SK-N-MC (cell line): ENCODE data around the gene KRTAP5-8.

Source experiments
- DNase-seq: peaks from one replicate; pipeline ENCODE4 v3.0.0-alpha.2; 2011; ENCODE audit warnings: low read depth, low spot score
- H3K27ac ChIP-seq: fragments of 200-600 bp; sonication (generic); 2 replicates; pipeline ENCODE4 v1.5.1; 2016; ENCODE audit warnings: mixed run types
- H3K36me3 ChIP-seq: fragments of 200-600 bp; sonication (generic); 2 replicates; pipeline ENCODE4 v1.6.1; 2017; ENCODE audit warnings: antibody characterized with exemption, low read length, mixed read lengths; ENCODE audit not compliant: insufficient read depth
- H3K4me3 ChIP-seq: fragments of 200-600 bp; sonication (generic); 2 replicates; pipeline ENCODE4 v1.5.1; 2016
- H3K9ac ChIP-seq: fragments of 200-600 bp; sonication (generic); 2 replicates; pipeline ENCODE4 v1.8.0; 2017; ENCODE audit warnings: mixed run types, mixed read lengths; ENCODE audit not compliant: insufficient read length
- H3K9me3 ChIP-seq: fragments of 200-600 bp; sonication (generic); 2 replicates; pipeline ENCODE4 v1.6.1; 2017; ENCODE audit warnings: low read depth, mild to moderate bottlenecking, antibody characterized with exemption, low read length, moderate library complexity, mixed read lengths
- EZH2 ChIP-seq: fragments of 200-600 bp; sonication (generic); IDR thresholded peaks from one replicate; pipeline ENCODE4 v1.6.1; 2017; ENCODE audit warnings: antibody characterized with exemption
- FOXP2 ChIP-seq: optimal IDR thresholded peaks from 2 replicates; pipeline ENCODE3; 2011; ENCODE audit warnings: mild to moderate bottlenecking, moderate library complexity; ENCODE audit not compliant: insufficient read depth; ENCODE audit errors: extremely low read length, control extremely low read depth
- POLR2AphosphoS5 ChIP-seq: IDR thresholded peaks from 2 replicates; pipeline ENCODE4 v1.6.1; 2012; ENCODE audit warnings: mild to moderate bottlenecking, low read depth, low read length, borderline replicate concordance

The KRTAP5-8 gene

DNA sequence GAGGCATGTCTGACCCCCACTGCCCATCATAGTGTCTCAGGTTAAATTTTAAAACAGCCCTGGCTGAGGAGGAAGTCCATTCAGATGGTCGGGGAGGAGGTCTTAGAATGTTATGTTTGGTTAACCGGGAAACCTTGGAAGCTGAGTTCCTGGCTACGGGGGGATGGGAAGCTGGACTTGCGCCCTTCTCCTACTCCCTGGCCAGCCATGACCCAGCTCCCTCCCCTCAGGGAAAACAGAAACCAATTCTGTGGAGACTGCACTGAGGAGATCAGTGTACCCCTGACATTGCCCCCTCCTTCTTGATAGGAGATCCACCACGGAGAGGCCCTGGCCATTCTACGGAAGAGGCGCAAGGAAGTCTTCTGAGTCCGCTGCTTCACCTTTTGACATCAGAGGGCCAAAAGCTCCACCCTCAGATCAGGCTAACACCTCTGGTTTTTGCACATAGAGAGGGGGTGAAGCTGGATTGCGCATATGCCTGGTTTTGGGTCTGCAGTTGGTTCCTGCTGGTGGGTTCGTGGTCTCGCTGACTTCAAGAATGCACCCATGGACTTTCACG, 7.7 kb downstream of the KRTAP5-8 start:
- Histone ChIP-seq H3K9ac (no peak overlapping the region), H3K9me3 (no peaks in the 10 kb centered on the region), H3K36me3 (no peaks in the 10 kb centered on the region), H3K4me3 (no peak overlapping the region), H3K27ac (no peak overlapping the region)
- DNase-seq: no peak
- TF ChIP-seq FOXP2 (no peak), EZH2 (no peak), POLR2AphosphoS5 (no peak)

DNA sequence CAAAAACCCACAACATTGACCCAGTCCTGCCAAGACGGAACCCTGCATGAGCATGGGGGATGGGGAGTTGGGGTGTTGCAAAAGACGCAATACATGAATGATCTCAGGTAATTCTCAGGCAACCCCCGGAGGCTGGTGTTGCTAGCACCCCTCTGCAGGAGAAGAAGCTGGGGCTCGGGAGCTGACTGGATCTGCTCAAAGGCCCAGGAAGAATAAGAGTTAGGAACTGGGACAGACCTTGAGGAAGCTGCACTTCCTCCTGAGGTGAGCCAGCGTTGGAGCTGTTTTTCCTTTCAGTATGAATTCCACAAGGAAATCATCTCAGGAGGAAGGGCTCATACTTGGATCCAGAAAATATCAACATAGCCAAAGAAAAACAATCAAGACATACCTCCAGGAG, 10.3 kb downstream of the KRTAP5-8 start, which contains the start of gene KRTAP5-9:
Gene KRTAP5-9 (plus strand): TSS at position 301 of the 400 bp plus-strand sequence. CDS start 238 bp downstream, outside the sequence.
- Histone ChIP-seq H3K36me3 (no peaks in the 10 kb centered on the region), H3K27ac (no peak within 1 kb of the TSS)

DNA sequence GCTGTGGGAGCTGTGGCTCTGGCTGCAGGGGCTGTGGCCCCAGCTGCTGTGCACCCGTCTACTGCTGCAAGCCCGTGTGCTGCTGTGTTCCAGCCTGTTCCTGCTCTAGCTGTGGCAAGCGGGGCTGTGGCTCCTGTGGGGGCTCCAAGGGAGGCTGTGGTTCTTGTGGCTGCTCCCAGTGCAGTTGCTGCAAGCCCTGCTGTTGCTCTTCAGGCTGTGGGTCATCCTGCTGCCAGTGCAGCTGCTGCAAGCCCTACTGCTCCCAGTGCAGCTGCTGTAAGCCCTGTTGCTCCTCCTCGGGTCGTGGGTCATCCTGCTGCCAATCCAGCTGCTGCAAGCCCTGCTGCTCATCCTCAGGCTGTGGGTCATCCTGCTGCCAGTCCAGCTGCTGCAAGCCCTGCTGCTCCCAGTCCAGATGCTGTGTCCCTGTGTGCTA, 10.9 kb downstream of the KRTAP5-8 start:
- H3K4me3 ChIP-seq: no peak overlapping the region
- no peak overlapping the region for H3K27ac ChIP-seq
- H3K9ac ChIP-seq: no peak overlapping the region
- no peaks in the 10 kb centered on the region for H3K36me3 ChIP-seq
- DNase-seq: no peak
- TF ChIP-seq EZH2 (no peak), FOXP2 (no peak), POLR2AphosphoS5 (no peak)
- H3K9me3 ChIP-seq: no peaks in the 10 kb centered on the region

More for the DNA sequence above, 10.3 kb downstream of the KRTAP5-8 start, which contains the start of gene KRTAP5-9:
- Histone ChIP-seq H3K9ac (no peak within 1 kb of the TSS), H3K9me3 (no peaks in the 10 kb centered on the region), H3K4me3 (no peak within 1 kb of the TSS)
- TF ChIP-seq EZH2: no peak
- TF ChIP-seq FOXP2: no peak
- no peak for TF ChIP-seq POLR2AphosphoS5
- DNase-seq: no peak

DNA sequence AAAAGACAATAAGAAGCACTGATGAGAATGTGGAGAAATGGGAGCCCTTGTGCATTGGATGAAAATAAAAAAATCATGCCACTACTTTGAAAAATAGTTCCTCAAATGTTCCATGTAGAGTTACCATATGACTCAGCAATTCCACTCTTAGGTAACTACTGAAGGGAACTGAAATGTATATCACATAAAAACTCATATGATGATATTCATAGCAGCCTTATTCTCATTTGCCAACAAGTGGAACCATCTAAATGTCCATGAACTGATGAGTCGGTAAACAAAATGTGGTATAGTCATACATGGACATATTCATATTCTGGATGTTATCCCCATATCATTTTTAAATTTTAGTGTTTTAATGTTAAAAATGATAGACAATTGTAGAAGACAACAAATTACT, 13.9 kb downstream of the KRTAP5-8 start:
- Histone ChIP-seq H3K4me3 (no peak overlapping the region), H3K9me3 (no peaks in the 10 kb centered on the region), H3K36me3 (no peaks in the 10 kb centered on the region), H3K9ac (no peak overlapping the region), H3K27ac (no peak overlapping the region)
- no peak for DNase-seq
- no peak for TF ChIP-seq EZH2
- TF ChIP-seq FOXP2: no peak
- no peak for TF ChIP-seq POLR2AphosphoS5

DNA sequence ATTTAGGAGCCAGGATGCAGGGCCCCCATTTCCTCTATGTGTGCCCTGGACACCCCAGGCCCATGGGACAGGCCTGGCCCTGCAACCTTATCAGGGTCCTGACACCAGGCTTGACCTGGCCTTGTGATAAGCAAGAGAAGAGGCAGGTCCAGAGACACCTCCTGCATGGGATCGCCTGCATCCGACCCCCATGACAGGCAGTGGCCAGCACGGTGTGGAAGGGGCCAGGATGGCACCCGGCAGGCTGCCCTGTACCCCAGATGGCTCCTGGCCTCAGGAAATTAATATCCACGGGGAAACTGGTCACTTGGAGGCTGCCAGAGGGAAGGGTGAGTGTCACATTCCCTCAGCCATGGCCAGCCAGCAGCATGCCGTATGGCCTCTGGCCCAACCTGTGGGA, 17.2 kb downstream of the KRTAP5-8 start:
- no peaks in the 10 kb centered on the region for H3K9me3 ChIP-seq
- TF ChIP-seq EZH2 (no peak), FOXP2 (no peak), POLR2AphosphoS5 (no peak)
- DNase-seq: no peak
- H3K36me3 ChIP-seq: no peaks in the 10 kb centered on the region
- no peak overlapping the region for H3K27ac ChIP-seq
- no peak overlapping the region for H3K4me3 ChIP-seq
- no peak overlapping the region for H3K9ac ChIP-seq

DNA sequence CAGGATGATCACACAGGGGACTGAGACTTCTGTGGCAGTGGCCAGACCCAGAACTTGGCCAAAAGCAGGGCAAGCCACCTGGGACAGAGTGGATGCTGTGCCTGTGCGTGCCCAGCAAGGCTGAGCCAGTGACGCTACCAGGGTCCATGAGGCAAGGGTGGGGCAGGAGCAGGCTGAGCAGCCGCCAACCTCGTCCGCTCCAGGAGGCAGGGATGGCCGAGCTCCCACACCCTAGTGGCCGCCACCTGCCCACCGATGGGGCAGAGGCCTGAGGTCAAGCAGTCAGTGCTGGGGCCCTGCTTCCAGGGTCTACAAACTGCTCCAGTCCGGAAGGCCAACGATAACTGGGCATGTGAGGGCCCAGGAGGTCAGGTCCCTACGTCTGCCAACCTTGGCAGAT, 17.7 kb downstream of the KRTAP5-8 start:
- no peak for TF ChIP-seq FOXP2
- no peak for TF ChIP-seq POLR2AphosphoS5
- TF ChIP-seq EZH2: no peak
- Histone ChIP-seq H3K9ac (no peak overlapping the region), H3K27ac (no peak overlapping the region), H3K4me3 (no peak overlapping the region), H3K36me3 (no peaks in the 10 kb centered on the region), H3K9me3 (no peaks in the 10 kb centered on the region)
- no peak for DNase-seq

DNA sequence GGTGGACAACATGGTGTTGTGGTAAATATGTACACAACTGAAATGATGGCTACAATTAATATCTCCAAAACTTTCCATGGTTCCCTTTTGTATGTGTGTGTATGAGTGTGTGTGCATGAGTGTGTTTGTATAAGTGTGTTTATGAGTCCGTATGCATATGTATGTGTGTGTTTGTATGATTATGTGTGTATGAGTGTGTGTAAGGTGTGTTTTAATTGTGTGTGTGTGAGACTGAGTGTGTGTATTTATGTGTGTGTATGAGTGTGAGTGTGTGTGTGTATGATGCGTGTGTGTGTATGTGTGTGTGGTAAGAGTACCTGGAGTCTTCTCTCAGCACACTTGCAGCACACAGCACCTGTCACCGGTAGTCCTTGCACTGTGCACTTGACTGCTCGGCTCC, 18.2 kb downstream of the KRTAP5-8 start:
- Histone ChIP-seq H3K36me3 (no peaks in the 10 kb centered on the region), H3K4me3 (no peak overlapping the region), H3K9me3 (no peaks in the 10 kb centered on the region), H3K9ac (no peak overlapping the region), H3K27ac (no peak overlapping the region)
- DNase-seq: no peak
- TF ChIP-seq FOXP2: no peak

DNA sequence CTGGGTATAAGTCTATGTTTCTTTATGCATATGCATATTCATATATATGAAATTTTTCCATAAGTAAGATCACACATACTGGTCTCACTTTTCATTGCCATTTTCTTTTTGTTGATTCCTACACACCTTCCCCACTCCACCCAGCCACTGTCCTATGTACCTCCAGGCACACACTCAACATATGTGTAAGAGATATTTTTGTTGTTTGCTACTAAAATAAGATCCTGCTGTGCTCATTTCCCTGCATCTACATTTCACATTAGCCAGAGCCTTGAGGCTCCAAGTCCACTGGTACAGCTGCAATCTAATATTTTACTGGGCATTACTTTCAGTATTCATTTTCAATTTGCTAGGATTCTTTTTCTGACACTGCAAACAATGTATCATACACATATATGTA, 19.4 kb downstream of the KRTAP5-8 start:
- H3K36me3 ChIP-seq: no peaks in the 10 kb centered on the region
- no peak for TF ChIP-seq EZH2
- TF ChIP-seq POLR2AphosphoS5: no peak
- no peak for TF ChIP-seq FOXP2
- DNase-seq: no peak

DNA sequence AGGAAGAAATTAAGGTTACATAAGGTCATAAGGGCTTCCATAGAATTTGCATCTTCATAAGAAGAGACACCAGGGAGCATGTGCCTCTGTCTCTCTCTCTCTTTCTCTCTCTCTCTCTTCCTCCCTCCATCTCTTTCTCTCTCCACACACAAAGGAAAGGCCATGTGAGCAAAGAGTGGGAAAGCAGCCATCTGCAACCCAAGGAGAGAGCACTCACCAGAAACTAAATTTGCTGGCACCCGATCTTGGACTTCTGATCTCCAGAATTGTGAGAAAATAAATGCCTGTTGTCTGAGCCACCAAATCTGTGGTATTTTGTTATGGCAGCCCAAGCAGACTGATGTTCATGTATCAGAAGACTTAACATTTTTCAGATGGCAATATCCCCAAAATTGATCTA, 21.2 kb downstream of the KRTAP5-8 start:
- Histone ChIP-seq H3K9me3 (no peaks in the 10 kb centered on the region), H3K9ac (no peak overlapping the region), H3K4me3 (no peak overlapping the region), H3K27ac (no peak overlapping the region), H3K36me3 (no peaks in the 10 kb centered on the region)
- DNase-seq: no peak
- TF ChIP-seq POLR2AphosphoS5 (no peak), EZH2 (no peak), FOXP2 (no peak)

More for the DNA sequence above, 19.4 kb downstream of the KRTAP5-8 start:
- Histone ChIP-seq H3K27ac (no peak overlapping the region), H3K9ac (no peak overlapping the region), H3K4me3 (no peak overlapping the region), H3K9me3 (no peaks in the 10 kb centered on the region)

DNA sequence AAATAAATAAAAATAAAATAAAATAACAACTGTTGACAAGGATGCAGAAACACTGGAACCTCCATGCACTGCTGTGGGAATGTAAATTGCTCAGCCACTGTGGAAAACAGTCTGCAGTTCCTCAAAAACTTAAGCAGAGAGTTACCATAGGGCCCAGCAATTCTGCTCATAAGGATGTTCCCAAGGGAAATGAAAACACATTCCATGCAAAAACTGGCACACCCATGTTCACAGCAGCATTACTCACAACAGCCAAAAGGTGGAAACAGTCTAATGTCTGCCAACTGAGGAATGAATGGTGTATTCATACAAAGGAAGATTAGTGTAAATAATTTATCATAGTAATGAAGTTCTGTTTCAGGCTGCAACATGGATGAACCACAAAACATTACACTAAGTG, 24.3 kb downstream of the KRTAP5-8 start:
- Histone ChIP-seq H3K36me3 (no peaks in the 10 kb centered on the region), H3K4me3 (no peak overlapping the region), H3K27ac (no peak overlapping the region), H3K9me3 (no peaks in the 10 kb centered on the region), H3K9ac (no peak overlapping the region)
- no peak for DNase-seq
- no peak for TF ChIP-seq FOXP2
- TF ChIP-seq EZH2: no peak
- TF ChIP-seq POLR2AphosphoS5: no peak
